HepG2 (cell line): Measurements from ENCODE around the gene GABRB1.

Source experiments
- ATF3 ChIP-seq: sonication (generic); formaldehyde crosslinking; IDR thresholded peaks from 2 replicates; pipeline ENCODE4 v1.4.0; 2020; ENCODE audit warnings: missing genetic modification reagents
- DMTF1 ChIP-seq: sonication (generic); formaldehyde crosslinking; IDR thresholded peaks from 2 replicates; pipeline ENCODE4 v1.4.0; 2020; ENCODE audit warnings: mild to moderate bottlenecking, missing genetic modification reagents
- ELF1 ChIP-seq: sonication (generic); formaldehyde crosslinking; IDR thresholded peaks from 2 replicates; pipeline ENCODE4 v1.4.0; 2020; ENCODE audit warnings: missing genetic modification reagents
- HDAC2 ChIP-seq: sonication (generic); formaldehyde crosslinking; IDR thresholded peaks from 2 replicates; pipeline ENCODE4 v1.4.0; 2020; ENCODE audit warnings: missing genetic modification reagents
- NFIC ChIP-seq: IDR thresholded peaks from 2 replicates; pipeline ENCODE4 v1.6.1; 2012; ENCODE audit warnings: mild to moderate bottlenecking, low read length, inconsistent platforms
- POLR2AphosphoS5 ChIP-seq: IDR thresholded peaks from 2 replicates; pipeline ENCODE4 v1.6.1; 2012; ENCODE audit warnings: low read depth, low read length
- USF2 ChIP-seq, 2 experiments: sonication (generic) in 1 of 2; formaldehyde crosslinking in 1 of 2; IDR thresholded peaks; 2 replicates each; pipeline versions ENCODE4 v1.5.1 to v1.6.1; 2011 to 2020; ENCODE audit warnings: borderline replicate concordance in 1 of 2, low read depth in 1 of 2, low read length in 1 of 2, mild to moderate bottlenecking in 1 of 2, missing genetic modification reagents in 1 of 2, moderate library complexity in 1 of 2
- ZGPAT ChIP-seq: IDR thresholded peaks from 2 replicates; pipeline ENCODE4 v1.6.1; 2016; ENCODE audit warnings: mild to moderate bottlenecking
- ZNF678 ChIP-seq: sonication (generic); formaldehyde crosslinking; IDR thresholded peaks from 2 replicates; pipeline ENCODE4 v1.4.0; 2020; ENCODE audit warnings: mild to moderate bottlenecking, missing genetic modification reagents
- ZNF747 ChIP-seq: sonication (generic); formaldehyde crosslinking; IDR thresholded peaks from 2 replicates; pipeline ENCODE4 v1.8.1; 2023; ENCODE audit warnings: missing genetic modification reagents, mild to moderate bottlenecking, borderline replicate concordance
- ZNF792 ChIP-seq: IDR thresholded peaks from 2 replicates; pipeline ENCODE4 v1.6.1; 2016
- TF ChIP-seq, protein P1 (sequence below): sonication (generic); formaldehyde crosslinking; IDR thresholded peaks from 2 replicates; pipeline ENCODE4 v1.4.0; 2020; ENCODE audit warnings: missing genetic modification reagents, low read depth, mild to moderate bottlenecking, borderline replicate concordance
- TF ChIP-seq, protein P2 (sequence below): sonication (generic); formaldehyde crosslinking; IDR thresholded peaks from 2 replicates; pipeline ENCODE4 v1.5.1; 2020; ENCODE audit warnings: mild to moderate bottlenecking, missing genetic modification reagents

DNA sequence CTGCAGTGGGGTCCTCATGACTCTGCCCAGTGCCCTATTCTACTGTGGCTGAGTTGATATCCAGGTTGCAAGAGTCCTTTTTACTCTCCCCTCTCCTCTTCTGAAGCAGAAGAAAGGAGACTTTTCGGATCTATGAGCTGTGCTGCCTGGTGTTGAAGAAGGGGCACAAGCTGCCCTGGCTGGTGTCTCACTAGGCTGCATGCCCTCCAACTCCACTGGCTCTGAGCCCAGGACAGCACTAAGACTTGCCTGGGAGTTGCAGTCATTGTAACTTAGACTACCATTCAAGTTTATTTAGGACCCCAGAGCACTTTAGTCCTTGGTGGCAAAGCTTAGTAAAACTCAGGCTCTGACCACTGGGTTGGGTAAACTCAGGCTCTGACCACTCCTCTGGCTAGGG, 89.4 kb downstream of the GABRB1 start:
- no peak for TF ChIP-seq NFIC
- TF ChIP-seq USF2 (IDR thresholded peaks at IDR 0.05; ENCODE audit: low read depth, low read length): no peak
- no peak for TF ChIP-seq USF2 (CRISPR knock-in tag; IDR thresholded peaks at IDR 0.05; ENCODE audit: borderline replicate concordance)
- no peak for TF ChIP-seq DMTF1 (CRISPR knock-in tag)
- TF ChIP-seq, protein P1, sequence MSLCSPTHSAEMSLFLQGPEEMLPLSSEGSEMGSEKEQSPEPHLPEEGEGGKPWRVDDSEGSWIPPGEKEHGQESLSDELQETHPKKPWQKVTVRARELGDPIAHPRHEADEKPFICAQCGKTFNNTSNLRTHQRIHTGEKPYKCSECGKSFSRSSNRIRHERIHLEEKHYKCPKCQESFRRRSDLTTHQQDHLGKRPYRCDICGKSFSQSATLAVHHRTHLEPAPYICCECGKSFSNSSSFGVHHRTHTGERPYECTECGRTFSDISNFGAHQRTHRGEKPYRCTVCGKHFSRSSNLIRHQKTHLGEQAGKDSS (CRISPR knock-in tag): no peak
- no peak for TF ChIP-seq ZNF678 (CRISPR knock-in tag)
- TF ChIP-seq ZGPAT (CRISPR knock-in tag): no peak
- TF ChIP-seq HDAC2 (CRISPR knock-in tag): no peak
- no peak for TF ChIP-seq ZNF747
- TF ChIP-seq ZNF792: no peak
- no peak for TF ChIP-seq POLR2AphosphoS5
- no peak for TF ChIP-seq ATF3 (CRISPR knock-in tag)
- TF ChIP-seq ELF1 (CRISPR knock-in tag): no peak
- TF ChIP-seq, protein P2, sequence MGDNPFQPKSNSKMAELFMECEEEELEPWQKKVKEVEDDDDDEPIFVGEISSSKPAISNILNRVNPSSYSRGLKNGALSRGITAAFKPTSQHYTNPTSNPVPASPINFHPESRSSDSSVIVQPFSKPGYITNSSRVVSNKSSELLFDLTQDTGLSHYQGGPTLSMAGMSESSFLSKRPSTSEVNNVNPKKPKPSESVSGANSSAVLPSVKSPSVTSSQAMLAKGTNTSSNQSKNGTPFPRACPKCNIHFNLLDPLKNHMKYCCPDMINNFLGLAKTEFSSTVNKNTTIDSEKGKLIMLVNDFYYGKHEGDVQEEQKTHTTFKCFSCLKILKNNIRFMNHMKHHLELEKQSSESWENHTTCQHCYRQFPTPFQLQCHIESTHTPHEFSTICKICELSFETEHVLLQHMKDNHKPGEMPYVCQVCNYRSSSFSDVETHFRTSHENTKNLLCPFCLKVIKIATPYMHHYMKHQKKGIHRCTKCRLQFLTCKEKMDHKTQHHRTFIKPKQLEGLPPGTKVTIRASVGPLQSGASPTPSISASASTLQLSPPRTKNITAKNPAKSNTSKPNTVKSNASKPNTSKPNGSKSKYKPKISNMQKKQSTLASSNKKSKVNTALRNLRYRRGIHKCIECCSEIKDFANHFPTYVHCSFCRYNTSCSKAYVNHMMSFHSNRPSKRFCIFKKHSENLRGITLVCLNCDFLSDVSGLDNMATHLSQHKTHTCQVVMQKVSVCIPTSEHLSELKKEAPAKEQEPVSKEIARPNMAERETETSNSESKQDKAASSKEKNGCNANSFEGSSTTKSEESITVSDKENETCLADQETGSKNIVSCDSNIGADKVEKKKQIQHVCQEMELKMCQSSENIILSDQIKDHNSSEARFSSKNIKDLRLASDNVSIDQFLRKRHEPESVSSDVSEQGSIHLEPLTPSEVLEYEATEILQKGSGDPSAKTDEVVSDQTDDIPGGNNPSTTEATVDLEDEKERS: no peak
